Muscle of leg (tissue), 16 donors: ENCODE results near the gene LRRC8D. TPM values are rescaled to one million over a fixed set of nuclear protein-coding genes. Genes with fewer than 3 reads are reported as not detected.
"Not testable (repeated sequence)": the region's sequence is repeated elsewhere in the genome, so short reads cannot be mapped to it uniquely, and the experiment has no call there.

Source experiments
- DNase-seq: peaks from one replicate; pipeline ENCODE4 v3.0.0; 2013
- H3K27ac ChIP-seq: one replicate; pipeline ENCODE4 v1.5.1; 2013; ENCODE audit warnings: mild to moderate bottlenecking, low read length, control low read depth
- H3K27me3 ChIP-seq: one replicate; pipeline ENCODE4 v1.6.1; 2013; ENCODE audit warnings: low read length; ENCODE audit not compliant: control insufficient read depth, insufficient read depth
- H3K36me3 ChIP-seq: one replicate; pipeline ENCODE4 v1.6.1; 2013; ENCODE audit warnings: low read length; ENCODE audit not compliant: control insufficient read depth, insufficient read depth
- H3K4me1 ChIP-seq: one replicate; pipeline ENCODE4 v1.6.1; 2013; ENCODE audit warnings: low read length; ENCODE audit not compliant: control insufficient read depth, insufficient read depth
- H3K4me3 ChIP-seq: one replicate; pipeline ENCODE4 v1.5.1; 2013; ENCODE audit warnings: low read length, control low read depth
- H3K9me3 ChIP-seq: replicated peaks from 2 replicates; pipeline ENCODE4 v1.6.1; 2013; ENCODE audit warnings: low read depth, low read length; ENCODE audit not compliant: control insufficient read depth
- WGBS: methylation state at CpG from one replicate; pipeline ENCODE4 v1.1.5; 2013; ENCODE audit warnings: missing lambda C conversion rate; ENCODE audit not compliant: insufficient coverage; 5-methylcytosine and 5-hydroxymethylcytosine counted together
- long read RNA-seq, 11 donors: transcript quantifications; one replicate each; lab custom pipeline, GENCODE V29; 2026
- polyA plus RNA-seq, 8 donors: library from polyadenylated mRNA; unstranded; fragments of 120-200 nt; gene quantifications; one replicate each; pipeline versions ENCODE4 v1.2.1 to v1.2.3, GENCODE V29; 2013; ENCODE audit warnings: inconsistent platforms in 1 of 8, low replicate concordance in 1 of 8; ENCODE audit not compliant: insufficient read length in 8 of 8, insufficient read depth in 1 of 8
- total RNA-seq: library from RNA; stranded (reverse); fragments of 120-200 nt; gene quantifications from one replicate; pipeline ENCODE4 v1.2.4, GENCODE V29; 2013

LRRC8D gene
- total RNA-seq, result 6.2 TPM
- polyA plus RNA-seq, result 10 to 100 TPM in 1 of 8 donors, 1 to 10 TPM in 7; 6.9 to 10.5 (median 7.8) TPM
- long read RNA-seq, donor 1, partial matches to known transcripts, result 0 of 1 reads
- long read RNA-seq, donor 1, other reads (novel, unspliced or antisense), result 0 of 1 reads
- long read RNA-seq, donor 2, result 0 reads
- long read RNA-seq, donor 3, partial matches to known transcripts, result 0 of 4 reads
- long read RNA-seq, donor 3, other reads (novel, unspliced or antisense), result 0 of 4 reads
- long read RNA-seq, donor 4, partial matches to known transcripts, result 0 of 3 reads
- long read RNA-seq, donor 4, other reads (novel, unspliced or antisense), result 0 of 3 reads
- long read RNA-seq, donor 5, transcript LRRC8D-206 (2 exons, 922 nt), result major isoform, 5 of 7 reads
- long read RNA-seq, donor 5, partial matches to known transcripts, result 0 of 7 reads
- long read RNA-seq, donor 5, other reads (novel, unspliced or antisense), result 0 of 7 reads
- long read RNA-seq, donor 6, partial matches to known transcripts, result 6 of 7 reads
- long read RNA-seq, donor 6, other reads (novel, unspliced or antisense), result 0 of 7 reads
- long read RNA-seq, donor 7, transcript LRRC8D-206 (2 exons, 922 nt), result major isoform, 5 of 6 reads
- long read RNA-seq, donor 7, partial matches to known transcripts, result 0 of 6 reads
- long read RNA-seq, donor 7, other reads (novel, unspliced or antisense), result 0 of 6 reads
- long read RNA-seq, donor 8, result 0 reads
- long read RNA-seq, donor 9, partial matches to known transcripts, result 0 of 1 reads
- long read RNA-seq, donor 9, other reads (novel, unspliced or antisense), result 0 of 1 reads
- long read RNA-seq, donor 10, partial matches to known transcripts, result 0 of 5 reads
- long read RNA-seq, donor 10, other reads (novel, unspliced or antisense), result 0 of 5 reads
- long read RNA-seq, donor 11, partial matches to known transcripts, result 0 of 3 reads
- long read RNA-seq, donor 11, other reads (novel, unspliced or antisense), result 0 of 3 reads

- Histone ChIP-seq H3K4me3 (peak within 1 kb of the TSS; percentile 70), H3K9me3 (no peaks in the 10 kb centered on the region), H3K27me3 (peaks cover 18% of the 10 kb centered on the region), H3K4me1 (peaks cover 12% of the 10 kb centered on the region), H3K27ac (peak within 1 kb of the TSS; percentile 29), H3K36me3 (no peaks in the 10 kb centered on the region)
- WGBS, result under 1% methylated on average over 80 of the region's 82 CpGs
- peak; percentile 86 for DNase-seq
Observed at GRCh38 chr1:89820422-89821321, at the start of gene LRRC8D. Gene LRRC8D, plus strand, starts transcription at chr1:89821032. Its CDS starts 112,037 bp downstream, at chr1:89933069.

- no peak for DNase-seq
- no peaks in the 10 kb centered on the region for H3K9me3 ChIP-seq
- no CpG with 5 or more reads among the region's 5 CpGs for WGBS
Observed at GRCh38 chr1:89771991-89772560, 48.8 kb upstream of the LRRC8D start.

GRCh38 chr1:89776104-89776503, 44.7 kb upstream of the LRRC8D start:
- not testable (repeated sequence) for H3K4me1 ChIP-seq, H3K4me3 ChIP-seq, H3K36me3 ChIP-seq, H3K27me3 ChIP-seq, H3K27ac ChIP-seq, DNase-seq, H3K9me3 ChIP-seq
- no CpG with 5 or more reads among the region's 1 CpG for WGBS

More at GRCh38 chr1:89771991-89772560, 48.8 kb upstream of the LRRC8D start:
- Histone ChIP-seq H3K27me3 (peaks cover 3% of the 10 kb centered on the region), H3K36me3 (no peaks in the 10 kb centered on the region), H3K4me3 (no peak overlapping the region), H3K4me1 (no peaks in the 10 kb centered on the region), H3K27ac (no peak overlapping the region)

- not testable (repeated sequence) for H3K4me3 ChIP-seq
- WGBS, result no CpG with 5 or more reads among the region's 2 CpGs
Observed at GRCh38 chr1:89777271-89777670, 43.6 kb upstream of the LRRC8D start.

GRCh38 chr1:89779151-89779940, 41.5 kb upstream of the LRRC8D start:
- 62% methylated on average over 4 of the region's 6 CpGs for WGBS
- no peak for DNase-seq
- Histone ChIP-seq H3K9me3 (no peaks in the 10 kb centered on the region), H3K36me3 (no peaks in the 10 kb centered on the region), H3K27me3 (no peaks in the 10 kb centered on the region), H3K4me1 (no peaks in the 10 kb centered on the region), H3K4me3 (no peak overlapping the region), H3K27ac (no peak overlapping the region)

More at GRCh38 chr1:89777271-89777670, 43.6 kb upstream of the LRRC8D start:
- not testable (repeated sequence) for H3K9me3 ChIP-seq, H3K4me1 ChIP-seq, H3K27me3 ChIP-seq, H3K36me3 ChIP-seq, DNase-seq, H3K27ac ChIP-seq

GRCh38 chr1:89780721-89781120, 40.1 kb upstream of the LRRC8D start:
- Histone ChIP-seq H3K36me3 (no peaks in the 10 kb centered on the region), H3K9me3 (no peaks in the 10 kb centered on the region), H3K27ac (no peak overlapping the region), H3K27me3 (no peaks in the 10 kb centered on the region), H3K4me1 (no peaks in the 10 kb centered on the region), H3K4me3 (no peak overlapping the region)
- DNase-seq, result peak; percentile 59
- WGBS, result no CpG with 5 or more reads among the region's 2 CpGs

- Histone ChIP-seq H3K4me3 (no peak overlapping the region), H3K27ac (no peak overlapping the region), H3K4me1 (no peaks in the 10 kb centered on the region), H3K9me3 (no peaks in the 10 kb centered on the region), H3K27me3 (no peaks in the 10 kb centered on the region), H3K36me3 (no peaks in the 10 kb centered on the region)
- no peak for DNase-seq
- WGBS, result no CpG with 5 or more reads among the region's 4 CpGs
Observed at GRCh38 chr1:89781494-89782126, 39.2 kb upstream of the LRRC8D start.

GRCh38 chr1:89786628-89787214, 34.1 kb upstream of the LRRC8D start:
- no peak overlapping the region for H3K27ac ChIP-seq
- no peaks in the 10 kb centered on the region for H3K36me3 ChIP-seq
- H3K4me3 ChIP-seq, result no peak overlapping the region
- no peak for DNase-seq
- H3K27me3 ChIP-seq, result no peaks in the 10 kb centered on the region
- H3K9me3 ChIP-seq, result no peaks in the 10 kb centered on the region
- no peaks in the 10 kb centered on the region for H3K4me1 ChIP-seq
- WGBS, result 100% methylated on average over 1 of the region's 7 CpGs
